Left renal cortex interstitium (tissue), 4 donors: ENCODE measurements around the gene FAM156A. TPM values are rescaled to one million over a fixed set of nuclear protein-coding genes. Genes with fewer than 3 reads are reported as not detected.
"Not testable (repeated sequence)": the region's sequence is repeated elsewhere in the genome, so short reads cannot be mapped to it uniquely, and the experiment has no call there.

Source experiments
- DNase-seq, 4 donors: peaks; one replicate each; pipeline ENCODE4 v3.0.0-alpha.2; 2013; ENCODE audit warnings: low read depth in 4 of 4, low spot score in 2 of 4, missing footprints in 1 of 4
- polyA plus RNA-seq, 4 donors: library from polyadenylated mRNA; unstranded; fragments of 120-200 nt; gene quantifications; one replicate each; pipeline ENCODE4 v1.2.1, GENCODE V29; 2013; ENCODE audit not compliant: insufficient read length in 4 of 4

The FAM156A gene
- polyA plus RNA-seq, result 10 to 100 TPM; 16.5 to 45.2 (median 27.7) TPM

- not testable (repeated sequence) for DNase-seq
Observed at GRCh38 chrX:52958113-52958959, at the start of gene FAM156A. Gene FAM156A (minus strand): TSS chrX:52958518. CDS start chrX:52948588, 9,930 bp downstream.

- no peak for DNase-seq
Observed at GRCh38 chrX:53005327-53005726, 47.0 kb upstream of the FAM156A start.

GRCh38 chrX:53004811-53005210 lies 46.5 kb upstream of the FAM156A start:
- DNase-seq, result no peak

DNA sequence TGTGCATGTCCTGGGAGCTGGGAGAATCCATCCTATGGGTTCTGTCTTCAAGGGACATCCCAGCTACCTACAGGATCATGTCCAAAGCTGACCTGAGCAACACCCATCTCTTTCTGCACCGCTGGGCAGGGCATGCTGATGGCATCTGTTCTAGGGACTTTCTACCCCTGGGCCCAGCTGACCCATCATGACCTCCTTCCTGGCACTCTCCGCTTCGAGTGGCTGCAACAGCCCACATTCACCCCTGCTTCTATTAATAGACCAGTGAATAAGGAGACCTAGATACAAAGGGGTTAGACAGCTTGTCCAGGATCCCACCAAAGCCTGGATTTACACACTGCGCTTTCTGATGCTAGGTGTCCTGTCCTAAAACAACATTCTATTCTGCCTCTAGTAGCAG lies 45.7 kb upstream of the FAM156A start:
- DNase-seq, result no peak

- no peak for DNase-seq
Observed at GRCh38 chrX:53003111-53003510, 44.8 kb upstream of the FAM156A start.

GRCh38 chrX:53001958-53002357 lies 43.6 kb upstream of the FAM156A start:
- no peak for DNase-seq

- no peak for DNase-seq
Observed at GRCh38 chrX:53000447-53001135, 42.3 kb upstream of the FAM156A start.

GRCh38 chrX:52995987-52996331 lies 37.6 kb upstream of the FAM156A start:
- no peak for DNase-seq

- DNase-seq, result peak; percentile 86 to 89 (median 88)
Observed at GRCh38 chrX:52995135-52995986, 37.0 kb upstream of the FAM156A start.

GRCh38 chrX:52990848-52991247 lies 32.5 kb upstream of the FAM156A start:
- no peak for DNase-seq

GRCh38 chrX:52990011-52990631 lies 31.8 kb upstream of the FAM156A start:
- DNase-seq, result not testable (repeated sequence)

DNA sequence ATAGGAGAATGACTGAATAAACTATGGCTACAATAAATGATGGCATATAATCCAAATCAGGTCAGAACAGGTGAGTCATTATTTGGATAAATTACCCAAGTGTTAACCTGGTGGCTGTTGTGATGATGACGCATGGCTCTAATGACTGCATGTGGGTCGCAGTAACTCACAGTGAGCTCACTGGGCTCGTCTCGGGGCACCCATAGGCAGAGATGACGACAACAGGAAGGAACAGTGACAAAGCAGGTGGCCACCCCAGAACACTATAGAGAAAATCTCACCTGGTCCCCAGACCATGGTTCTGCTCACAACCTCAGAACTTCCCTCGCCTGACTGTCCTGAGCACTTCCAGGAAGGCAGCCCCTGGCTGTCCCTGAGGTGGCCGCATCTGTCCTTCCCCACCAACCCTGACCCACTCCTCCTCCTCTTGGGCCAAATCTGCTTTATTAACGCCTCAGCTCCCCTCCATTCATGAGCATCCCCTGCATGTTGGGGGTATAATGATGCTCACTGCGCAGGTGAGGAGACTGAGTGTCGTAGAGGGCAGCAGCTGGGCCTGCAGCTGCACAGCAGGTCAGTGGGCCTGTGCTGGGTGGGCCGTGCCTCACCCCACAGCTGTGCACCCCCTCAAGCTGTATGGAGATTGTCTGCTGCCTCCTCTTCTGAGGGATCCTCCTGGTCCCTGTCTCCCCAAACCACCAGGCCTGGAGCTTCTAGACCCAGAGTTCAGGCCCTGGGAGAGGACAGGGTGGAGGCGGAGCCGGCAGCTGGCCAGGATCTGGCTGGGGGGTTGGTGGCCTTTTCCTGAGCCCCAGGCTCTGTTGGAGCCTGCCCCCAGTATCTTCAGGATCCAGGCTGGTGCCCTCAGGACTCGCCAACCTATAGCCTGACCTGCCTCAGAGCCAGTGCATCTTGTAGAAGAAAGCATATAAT lies 30.9 kb upstream of the FAM156A start:
- DNase-seq, result no peak

GRCh38 chrX:52983321-52984000 lies 25.1 kb upstream of the FAM156A start:
- DNase-seq, result no peak

DNA sequence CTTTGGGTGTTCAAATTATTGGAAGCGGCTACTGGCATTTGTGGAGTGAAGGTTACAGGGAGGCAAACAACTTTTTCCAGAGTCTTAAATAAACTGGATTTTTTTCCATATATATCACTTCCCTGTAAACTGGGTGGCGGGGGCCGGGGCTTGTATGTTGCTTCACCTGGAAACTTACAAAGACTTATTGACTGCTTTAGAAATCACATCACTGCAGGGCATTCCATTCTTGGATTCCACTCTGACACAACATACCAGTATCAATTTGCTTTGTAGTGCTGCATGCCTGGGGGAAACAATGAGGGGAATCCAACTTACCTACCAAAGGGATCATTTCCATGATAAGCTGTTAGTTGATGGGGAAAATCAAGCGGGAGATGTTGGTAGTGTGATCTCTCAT lies 21.7 kb upstream of the FAM156A start:
- DNase-seq, result no peak

DNA sequence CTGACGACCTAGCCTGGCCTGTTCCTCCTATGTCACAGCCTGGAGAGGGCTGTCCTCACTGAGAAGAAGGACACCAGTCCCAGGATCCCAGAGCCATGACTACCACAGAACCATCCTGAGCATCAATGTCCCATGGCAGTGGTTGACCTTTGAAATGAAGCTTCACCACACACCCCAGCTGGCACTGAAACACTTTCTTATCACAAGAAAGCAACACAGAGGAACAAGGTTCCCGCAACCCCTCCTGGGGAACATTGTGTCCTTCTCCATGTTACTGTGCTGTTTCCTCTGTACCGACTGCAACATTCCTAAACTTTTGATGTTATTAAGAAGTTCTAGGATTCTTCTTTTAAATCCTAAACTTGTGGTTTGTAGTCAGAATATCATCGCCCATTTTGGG lies 21.2 kb upstream of the FAM156A start:
- no peak for DNase-seq

DNA sequence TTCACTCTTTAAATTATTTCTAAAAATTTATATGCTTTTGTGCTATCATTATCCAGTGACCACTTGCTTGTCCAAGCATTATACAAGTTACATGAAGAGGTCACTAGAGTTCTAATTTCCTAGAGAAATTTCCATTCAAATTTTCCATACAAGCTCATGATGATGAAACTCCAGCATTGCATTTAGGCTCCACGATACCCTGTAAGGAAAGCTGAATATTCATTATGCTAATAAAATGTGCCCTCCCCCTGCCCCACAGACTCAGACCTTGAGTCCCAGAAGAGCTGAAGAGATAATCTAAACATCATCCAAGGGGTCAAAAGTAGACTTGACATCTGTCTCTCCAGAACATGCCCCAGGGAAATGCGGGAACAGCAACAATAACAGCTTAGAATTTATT lies 19.6 kb upstream of the FAM156A start:
- no peak for DNase-seq

- not testable (repeated sequence) for DNase-seq
Observed at GRCh38 chrX:52975576-52975975, 17.3 kb upstream of the FAM156A start.

DNA sequence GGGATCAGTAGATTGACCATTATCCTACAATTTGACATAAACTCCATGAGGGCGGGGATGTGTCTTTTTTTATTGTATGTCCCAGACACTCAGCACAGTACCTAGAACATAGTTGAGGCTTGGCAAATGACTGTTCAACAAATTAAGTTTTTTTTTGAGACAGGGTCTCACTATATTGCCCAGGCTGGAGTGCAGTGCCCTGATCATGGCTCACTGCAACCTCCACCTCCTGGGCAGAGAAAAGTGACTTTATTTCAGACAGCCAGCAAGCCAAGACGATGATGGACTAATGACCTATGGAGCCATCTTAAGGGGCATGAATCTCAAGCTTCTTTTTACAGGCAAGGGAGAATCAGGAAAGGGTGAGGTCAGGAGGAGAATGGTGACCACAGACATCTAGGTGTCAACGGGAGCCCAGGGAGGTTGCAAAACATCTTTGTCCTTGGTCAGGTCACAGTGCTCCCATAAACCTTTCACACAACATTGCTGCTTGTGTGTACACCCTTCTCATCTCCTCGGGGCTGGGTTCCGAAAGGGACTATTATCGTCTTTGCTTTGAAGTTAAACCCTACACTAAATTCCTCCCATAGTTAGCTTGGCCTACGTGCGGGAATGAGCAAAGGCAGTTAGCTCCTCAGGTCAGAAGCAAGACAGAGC lies 16.1 kb upstream of the FAM156A start:
- DNase-seq, result not testable (repeated sequence)
